HepG2 (cell line): ENCODE data around the gene AGAP1. TPM values are rescaled to one million over a fixed set of nuclear protein-coding genes. Genes with fewer than 3 reads are reported as not detected.

ENCODE experiments used
- ATAC-seq: fragments of 200-7000 bp; cut with Tn5 transposase; 3 replicates; pipeline ENCODE4 v1.9.1; 2020; ENCODE audit warnings: mild to moderate bottlenecking, moderate library complexity
- BruUV-seq: library from RNA; stranded (reverse); fragments of 400-500 nt; replicated peaks from 2 replicates; lab custom pipeline; 2021; lab: Mats Ljungman, UMichigan
- CTCF ChIA-PET: fragments of 300-600 bp; formaldehyde crosslinking; extraction: SDS; loops from one replicate; lab custom pipeline; 2021; ENCODE audit warnings: low total read pairs, inconsistent platforms, low intra/inter-chr PET ratio; lab: Yijun Ruan, JAX
- POLR2A ChIA-PET: fragments of 350-600 bp; sonication (Branson Sonifier 250); formaldehyde crosslinking; loops from one replicate; lab custom pipeline; 2020; ENCODE audit warnings: antibody characterized with exemption, inconsistent platforms; lab: Yijun Ruan, JAX
- DNase-seq: peaks from one replicate; pipeline ENCODE4 v3.0.0-alpha.2; 2015; ENCODE audit warnings: low spot score
- FAIRE-seq: peaks from 3 replicates; lab custom pipeline; 2011; peaks lifted over from hg19 to GRCh38; lab: Jason Lieb, UNC
- H2AFZ ChIP-seq: one replicate; pipeline ENCODE4 v1.6.1; 2011; ENCODE audit warnings: low read length, inconsistent platforms
- H3K27ac ChIP-seq: fragments of 300-600 bp; 3 replicates; pipeline ENCODE4 v1.8.0; 2011; ENCODE audit warnings: mixed run types, mild to moderate bottlenecking, mixed read lengths, low read length, inconsistent platforms; ENCODE audit not compliant: insufficient read depth; ENCODE audit errors: extremely low read length
- H3K27me3 ChIP-seq, 2 experiments: fragments of 200-600 bp in 1 of 2; 2 replicates in 1 of 2; 3 replicates in 1 of 2; pipeline versions ENCODE4 v1.6.0 to v1.8.0; 2011; ENCODE audit warnings: low read length in 2 of 2, mild to moderate bottlenecking in 2 of 2, moderate library complexity in 2 of 2, inconsistent platforms in 1 of 2; ENCODE audit not compliant: insufficient read depth in 2 of 2, control insufficient read depth in 1 of 2
- H3K36me3 ChIP-seq, 2 experiments: fragments of 200-600 bp in 1 of 2; replicated peaks in 1 of 2; 2 replicates in 1 of 2; 3 replicates in 1 of 2; pipeline versions ENCODE4 v1.5.1 to v1.8.0; 2011; ENCODE audit warnings: low read length in 2 of 2, inconsistent platforms in 1 of 2; ENCODE audit not compliant: insufficient read depth in 2 of 2, control insufficient read depth in 1 of 2
- H3K4me1 ChIP-seq: 2 replicates; pipeline ENCODE4 v1.5.1; 2012; ENCODE audit warnings: low read length, inconsistent platforms; ENCODE audit not compliant: insufficient read depth
- H3K4me2 ChIP-seq: 2 replicates; pipeline ENCODE4 v1.6.0; 2011; ENCODE audit warnings: low read depth, low read length, inconsistent platforms
- H3K4me3 ChIP-seq, 3 experiments: fragments of 200-600 bp in 1 of 3; sonication (generic), shearing (Covaris generic) in 1 of 3; replicated peaks in 1 of 3; 2 replicates each; pipeline ENCODE4 v1.5.1; 2011 to 2016; ENCODE audit warnings: low read length in 3 of 3, inconsistent platforms in 2 of 3, low read depth in 2 of 3, mild to moderate bottlenecking in 2 of 3, control low read depth in 1 of 3, mixed read lengths in 1 of 3; ENCODE audit not compliant: insufficient read depth in 1 of 3
- H3K79me2 ChIP-seq: one replicate; pipeline ENCODE4 v1.6.1; 2011; ENCODE audit warnings: low read length, inconsistent platforms; ENCODE audit not compliant: insufficient read depth
- H3K9ac ChIP-seq: 2 replicates; pipeline ENCODE4 v1.6.0; 2011; ENCODE audit warnings: mild to moderate bottlenecking, low read depth, low read length, inconsistent platforms; ENCODE audit not compliant: insufficient read depth
- H3K9me3 ChIP-seq: 2 replicates; pipeline ENCODE4 v1.5.1; 2012; ENCODE audit warnings: mild to moderate bottlenecking, low read length
- H4K20me1 ChIP-seq: 2 replicates; pipeline ENCODE4 v1.6.0; 2011; ENCODE audit warnings: inconsistent platforms, mild to moderate bottlenecking, low read length, moderate library complexity; ENCODE audit not compliant: insufficient read depth
- ATF7 ChIP-seq, 2 experiments: fragments of 450-650 bp in 1 of 2; sonication (generic) in 1 of 2; formaldehyde crosslinking in 1 of 2; IDR thresholded peaks; 2 replicates each; pipeline versions ENCODE4 v1.4.0 to v1.6.1; 2016 to 2020; ENCODE audit warnings: antibody characterized with exemption in 1 of 2, mild to moderate bottlenecking in 1 of 2, missing genetic modification reagents in 1 of 2
- CREB1 ChIP-seq, 2 experiments: fragments of 450-650 bp in 1 of 2; IDR thresholded peaks; 2 replicates each; pipeline ENCODE4 v1.6.1; 2016 to 2017; ENCODE audit warnings: control low read depth in 1 of 2, mild to moderate bottlenecking in 1 of 2, missing compliant biosample characterization in 1 of 2, missing genetic modification characterization in 1 of 2
- HNRNPLL ChIP-seq: fragments of 200-400 bp; formaldehyde crosslinking; IDR thresholded peaks from 2 replicates; pipeline ENCODE4 v1.6.1; 2017; ENCODE audit warnings: mild to moderate bottlenecking, low read depth, low read length; ENCODE audit not compliant: poor library complexity, severe bottlenecking
- NCOA2 ChIP-seq: sonication (generic); formaldehyde crosslinking; IDR thresholded peaks from 2 replicates; pipeline ENCODE4 v1.8.0; 2022; ENCODE audit warnings: inconsistent platforms
- NR2F1 ChIP-seq, 2 experiments: fragments of 450-650 bp in 1 of 2; formaldehyde crosslinking in 1 of 2; IDR thresholded peaks; 2 replicates each; pipeline versions ENCODE4 v1.5.0 to v1.6.1; 2016 to 2020; ENCODE audit warnings: mild to moderate bottlenecking in 1 of 2, missing compliant biosample characterization in 1 of 2, missing genetic modification reagents in 1 of 2, moderate library complexity in 1 of 2
- NR3C1 ChIP-seq: sonication (generic); formaldehyde crosslinking; IDR thresholded peaks from 2 replicates; pipeline ENCODE4 v1.4.0; 2020; ENCODE audit warnings: missing genetic modification reagents
- ZBTB21 ChIP-seq: sonication (generic); formaldehyde crosslinking; IDR thresholded peaks from 2 replicates; pipeline ENCODE4 v1.4.0; 2020; ENCODE audit warnings: missing genetic modification reagents
- ZNF543 ChIP-seq: sonication (generic); formaldehyde crosslinking; IDR thresholded peaks from 2 replicates; pipeline ENCODE4 v1.4.0; 2020; ENCODE audit warnings: mild to moderate bottlenecking, missing genetic modification reagents
- ZNF672 ChIP-seq: sonication (generic); formaldehyde crosslinking; IDR thresholded peaks from 2 replicates; pipeline ENCODE4 v1.8.1; 2022; ENCODE audit warnings: missing genetic modification reagents
- ZNF841 ChIP-seq: sonication (generic); formaldehyde crosslinking; IDR thresholded peaks from 2 replicates; pipeline ENCODE4 v1.8.1; 2023; ENCODE audit warnings: missing genetic modification reagents, borderline replicate concordance
- ZSCAN21 ChIP-seq: sonication (generic); formaldehyde crosslinking; IDR thresholded peaks from 2 replicates; pipeline ENCODE4 v1.8.0; 2022; ENCODE audit warnings: mild to moderate bottlenecking, missing genetic modification reagents, moderate library complexity, borderline replicate concordance
- WGBS: methylation state at CpG from one replicate; pipeline ENCODE4 v1.1.6; 2017; ENCODE audit warnings: low lambda C conversion rate; 5-methylcytosine and 5-hydroxymethylcytosine counted together
- in situ Hi-C: cut with HindIII; loops from 2 replicates; pipeline ENCODE4 v1.10.0; 2017; ENCODE audit warnings: low pct_unique_long_range_greater_than_20kb; ENCODE audit not compliant: extremely low pct_ligation_motif_present
- intact Hi-C: fragments of 100-400 bp; cut with micrococcal nuclease; formaldehyde crosslinking; loops from one replicate; pipeline ENCODE4 v1.10.0; 2022; ENCODE audit not compliant: unreplicated experiment
- polyA plus RNA-seq, 8 experiments: library from polyadenylated mRNA; depleted of rRNA in 3 of 8; stranded (reverse) in 7 of 8; unstranded in 1 of 8; fragments of >200 nt; fragmentation: Illumina TruSeq in 4 of 8; extraction: Trizol in 4 of 8; gene quantifications; 2 replicates each; pipeline versions ENCODE4 v1.2.1 to v1.2.3, GENCODE V29; 2011 to 2016; ENCODE audit warnings: low read depth in 4 of 8, missing spikeins in 1 of 8, mixed read lengths in 1 of 8; ENCODE audit not compliant: insufficient read depth in 1 of 8
- total RNA-seq, 5 experiments: library from RNA; depleted of rRNA; stranded (reverse); fragments of >200 nt; fragmentation: Illumina TruSeq; extraction: Trizol; gene quantifications; 2 replicates each; pipeline ENCODE4 v1.2.3, GENCODE V29; 2016; ENCODE audit warnings: low read depth in 1 of 5

AGAP1 gene
- total and polyA plus RNA-seq, 2 of the 13 experiments (the other 11 are each of a cell fraction or from before 2014, with no cell fraction given): 21.2 to 32.7 TPM

DNA sequence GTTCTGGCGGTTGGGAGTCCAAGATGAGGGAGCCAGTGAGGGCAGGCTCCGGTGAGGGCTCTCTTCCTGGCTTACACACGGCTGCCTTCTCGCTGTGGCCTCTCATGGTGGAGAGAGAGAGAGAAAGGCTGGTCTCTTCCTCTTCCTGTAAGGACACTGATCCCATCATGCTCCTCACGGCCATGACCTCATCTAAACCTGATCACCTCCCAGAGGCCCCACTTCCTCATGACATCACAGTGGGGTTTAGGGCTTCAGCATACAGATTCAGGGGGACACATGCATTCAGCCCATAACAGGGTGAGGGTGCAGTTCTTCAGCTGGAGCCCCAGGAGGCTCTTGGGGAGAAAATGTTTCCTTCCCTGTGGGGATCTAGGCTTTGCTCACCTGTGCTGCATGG, 29.2 kb downstream of the AGAP1 start:
- FAIRE-seq: no peak
- WGBS: 96% methylated on average over 5 of the region's 5 CpGs

DNA sequence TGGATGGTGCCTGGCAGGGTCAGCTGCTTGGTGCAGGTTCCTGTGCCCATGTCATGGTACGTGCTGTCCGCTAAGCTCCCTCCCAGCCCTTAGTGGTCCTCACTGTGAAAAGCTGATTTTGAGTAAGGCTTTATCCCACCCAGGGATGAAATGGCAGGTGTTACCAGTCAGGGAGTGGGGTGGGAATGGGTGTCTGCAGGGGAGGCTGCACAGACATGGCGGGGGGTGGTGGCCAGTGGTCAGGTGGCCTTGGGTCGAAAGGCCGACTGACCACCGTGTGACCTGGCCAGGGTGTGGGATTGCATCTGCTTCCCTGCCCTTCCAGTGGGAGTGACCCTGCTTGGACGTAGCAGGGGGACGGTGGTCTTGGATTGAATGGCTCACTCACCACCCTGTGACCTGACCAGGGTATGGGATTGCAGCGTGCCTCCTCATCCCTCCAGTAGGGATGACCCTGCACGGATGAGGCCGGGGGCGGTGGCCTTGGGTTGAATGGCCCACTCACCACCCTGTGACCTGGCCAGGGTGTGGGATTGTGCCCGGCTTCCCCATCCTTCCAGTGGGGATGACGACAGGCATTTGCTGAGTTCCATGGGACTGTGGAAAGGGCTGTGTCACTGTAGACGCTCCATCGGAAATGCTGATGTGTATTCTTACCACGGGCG, 29.8 kb downstream of the AGAP1 start:
- TF ChIP-seq ZSCAN21 (CRISPR knock-in tag) (0 out of 2 replicates have a peak, but pooled peaks have one; percentile 25), ZNF672 (0 out of 2 replicates have a peak, but pooled peaks have one; percentile 46), NR3C1 (CRISPR knock-in tag) (no peak), NCOA2 (CRISPR knock-in tag) (no peak), HNRNPLL (peak; percentile 23)
- no peak overlapping the region for H3K9ac ChIP-seq
- CTCF ChIA-PET: no interaction called here
- H3K79me2 ChIP-seq: peaks cover 87% of the 10 kb centered on the region
- no peak overlapping the region for H2AFZ ChIP-seq
- ATAC-seq: peak; percentile 39
- H3K4me2 ChIP-seq: no peak overlapping the region
- peaks cover 17% of the 10 kb centered on the region for H4K20me1 ChIP-seq
- FAIRE-seq: no peak
- no peak overlapping the region for H3K27ac ChIP-seq
- H3K27me3 ChIP-seq: no peaks in the 10 kb centered on the region
- POLR2A ChIA-PET: no interaction called here
- DNase-seq: no peak
- 0 out of 5 replicates have a peak, but pooled peaks cover 0 to 2% of the 10 kb centered on the region in 2 experiments for H3K36me3 ChIP-seq
- no peaks in the 10 kb centered on the region for H3K9me3 ChIP-seq
- BruUV-seq: no TSS peak
- intact Hi-C loops: no loop called here
- in situ Hi-C loops: no loop called here
- peaks cover 22% of the 10 kb centered on the region for H3K4me1 ChIP-seq
- 96% methylated on average over 13 of the region's 18 CpGs for WGBS
- no peak overlapping the region for H3K4me3 ChIP-seq

More for the DNA sequence above, 29.2 kb downstream of the AGAP1 start:
- no TSS peak for BruUV-seq
- Histone ChIP-seq H3K4me3 (no peak overlapping the region), H3K9ac (no peak overlapping the region), H3K36me3 (0 out of 5 replicates have a peak, but pooled peaks cover 0 to 2% of the 10 kb centered on the region in 2 experiments), H3K79me2 (peaks cover 89% of the 10 kb centered on the region), H4K20me1 (peaks cover 16% of the 10 kb centered on the region), H3K4me1 (peaks cover 22% of the 10 kb centered on the region), H2AFZ (no peak overlapping the region), H3K4me2 (no peak overlapping the region), H3K9me3 (no peaks in the 10 kb centered on the region), H3K27ac (no peak overlapping the region), H3K27me3 (no peaks in the 10 kb centered on the region)
- POLR2A ChIA-PET: no interaction called here
- intact Hi-C loops (no loop called here), in situ Hi-C loops (no loop called here)
- TF ChIP-seq ZNF841 (CRISPR knock-in tag) (no peak), NR2F1 (CRISPR knock-in tag; IDR thresholded peaks at IDR 0.05) (no peak), CREB1 (IDR thresholded peaks at IDR 0.05) (peak; percentile 36; the same call in 1 of the 2 replicates), CREB1 (CRISPR knock-in tag; IDR thresholded peaks at IDR 0.05) (no peak), ZNF543 (CRISPR knock-in tag) (no peak), ATF7 (IDR thresholded peaks at IDR 0.05) (peak; percentile 58), ATF7 (CRISPR knock-in tag; IDR thresholded peaks at IDR 0.05) (no peak), ZBTB21 (CRISPR knock-in tag) (peak; percentile 48; the same call in 1 of the 2 replicates)
- peak; percentile 36; the same call in 2 of the 3 replicates for ATAC-seq
- CTCF ChIA-PET: no interaction called here
- DNase-seq: no peak
